ENCODE measurements around the gene PTPRR.

Gene PTPRR

GRCh38 chr12:70745048-70745447 is 175.5 kb downstream of the PTPRR start:
- TF ChIP-seq ZNF8 (CRISPR knock-in tag; IDR thresholded peaks at IDR 0.05) = no peak
- no peak for TF ChIP-seq ISL1 (CRISPR knock-in tag; IDR thresholded peaks at IDR 0.05)
- no peak for TF ChIP-seq CREB5 (CRISPR knock-in tag; IDR thresholded peaks at IDR 0.05; ENCODE audit: low read depth)
- TF ChIP-seq PATZ1 (CRISPR knock-in tag; IDR thresholded peaks at IDR 0.05; ENCODE audit: borderline replicate concordance) = no peak
- TF ChIP-seq CSDC2 (CRISPR knock-in tag; IDR thresholded peaks at IDR 0.05) = no peak
- no peak for TF ChIP-seq BACH2 (CRISPR knock-in tag; IDR thresholded peaks at IDR 0.05; ENCODE audit: borderline replicate concordance)
- TF ChIP-seq CSRNP3 (CRISPR knock-in tag; IDR thresholded peaks at IDR 0.05) = no peak
- no peak for TF ChIP-seq POU6F1 (CRISPR knock-in tag; IDR thresholded peaks at IDR 0.05; ENCODE audit: borderline replicate concordance, low read depth)
- TF ChIP-seq ZFP30 (CRISPR knock-in tag; IDR thresholded peaks at IDR 0.05) = no peak
- no peak for TF ChIP-seq GLIS3 (CRISPR knock-in tag; IDR thresholded peaks at IDR 0.05)
- no peak for TF ChIP-seq ZFP3 (CRISPR knock-in tag; IDR thresholded peaks at IDR 0.05)
- TF ChIP-seq TCF4 (CRISPR knock-in tag; IDR thresholded peaks at IDR 0.05; ENCODE audit: borderline replicate concordance) = no peak
- no peak for TF ChIP-seq ESRRG (CRISPR knock-in tag; IDR thresholded peaks at IDR 0.05)
- no peak for TF ChIP-seq TSHZ2 (CRISPR knock-in tag; IDR thresholded peaks at IDR 0.05)
- no peak for TF ChIP-seq SNAI2 (CRISPR knock-in tag; IDR thresholded peaks at IDR 0.05)
- TF ChIP-seq RARB (CRISPR knock-in tag; IDR thresholded peaks at IDR 0.05) = no peak
- no peak for ATAC-seq

- ATAC-seq = no peak
- TF ChIP-seq ARNTL (CRISPR knock-in tag; IDR thresholded peaks at IDR 0.05; ENCODE audit: borderline replicate concordance, low read depth) (no peak), PATZ1 (CRISPR knock-in tag; IDR thresholded peaks at IDR 0.05; ENCODE audit: borderline replicate concordance) (no peak), ISL1 (CRISPR knock-in tag; IDR thresholded peaks at IDR 0.05) (no peak), POU6F1 (CRISPR knock-in tag; IDR thresholded peaks at IDR 0.05; ENCODE audit: borderline replicate concordance, low read depth) (no peak), RARB (CRISPR knock-in tag; IDR thresholded peaks at IDR 0.05) (no peak), CREB5 (CRISPR knock-in tag; IDR thresholded peaks at IDR 0.05; ENCODE audit: low read depth) (no peak), BACH2 (CRISPR knock-in tag; IDR thresholded peaks at IDR 0.05; ENCODE audit: borderline replicate concordance) (no peak), TOX (CRISPR knock-in tag; IDR thresholded peaks at IDR 0.05; ENCODE audit: borderline replicate concordance) (no peak), ZC3H10 (CRISPR knock-in tag; IDR thresholded peaks at IDR 0.05) (no peak), GLIS3 (CRISPR knock-in tag; IDR thresholded peaks at IDR 0.05) (no peak), PPARA (CRISPR knock-in tag; IDR thresholded peaks at IDR 0.05; ENCODE audit: borderline replicate concordance) (no peak), CSDC2 (CRISPR knock-in tag; IDR thresholded peaks at IDR 0.05) (no peak), TSHZ2 (CRISPR knock-in tag; IDR thresholded peaks at IDR 0.05) (no peak), ESRRG (CRISPR knock-in tag; IDR thresholded peaks at IDR 0.05) (no peak), SNAI2 (CRISPR knock-in tag; IDR thresholded peaks at IDR 0.05) (no peak)
These were observed 176.4 kb downstream of the PTPRR start for GRCh38 chr12:70744178-70744577.

Data from SK-N-SH treated with all-trans-retinoic acid at 6 μM for 48 hours (cell line).